GM18508 (cell line): Measurements from ENCODE around the gene ROBO1.

ENCODE experiments used
- ATAC-seq: cut with Tn5 transposase; IDR thresholded peaks from one replicate; pipeline ENCODE4 v1.9.1; 2021; ENCODE audit warnings: moderate number of reproducible peaks; ENCODE audit not compliant: insufficient read depth, unreplicated experiment

ROBO1 gene

DNA sequence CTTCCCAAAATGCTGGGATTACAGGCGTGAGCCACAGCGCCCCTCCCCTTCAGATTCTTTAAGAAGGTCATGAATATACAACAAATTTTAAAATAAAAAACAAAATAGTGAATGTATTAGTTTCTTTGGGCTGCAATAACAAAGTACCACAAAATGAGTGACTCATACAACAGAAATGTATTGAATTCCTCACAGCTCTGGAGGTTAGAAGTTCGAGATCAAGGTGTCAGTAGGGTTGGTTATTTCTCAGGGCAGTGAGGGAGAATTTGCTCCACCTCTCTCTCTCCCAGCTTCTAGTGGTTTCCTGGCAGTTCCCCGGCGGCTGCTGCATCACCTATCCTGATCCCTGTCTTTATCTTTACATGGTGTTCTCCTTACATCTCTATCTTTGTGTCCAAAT is 804.0 kb downstream of the ROBO1 start:
- no peak for ATAC-seq

DNA sequence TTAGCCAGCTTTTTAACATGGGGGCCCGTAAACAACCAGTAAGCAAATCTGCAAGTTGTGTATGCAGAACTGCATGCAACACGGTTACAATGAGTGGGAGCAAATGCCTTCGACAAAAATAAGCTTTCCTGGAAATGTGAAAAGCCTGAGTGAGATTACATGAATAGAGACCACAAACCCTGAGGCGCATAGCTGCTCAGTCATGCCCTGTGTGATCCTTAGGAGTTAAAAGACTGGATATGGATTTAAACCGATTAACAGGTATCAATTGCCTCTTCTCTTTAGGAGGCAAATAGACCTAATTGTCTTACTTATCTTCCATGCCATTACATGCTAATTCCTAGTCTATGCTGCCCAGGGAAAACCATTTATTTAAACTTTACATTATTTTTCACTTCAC is 810.3 kb downstream of the ROBO1 start:
- no peak for ATAC-seq

DNA sequence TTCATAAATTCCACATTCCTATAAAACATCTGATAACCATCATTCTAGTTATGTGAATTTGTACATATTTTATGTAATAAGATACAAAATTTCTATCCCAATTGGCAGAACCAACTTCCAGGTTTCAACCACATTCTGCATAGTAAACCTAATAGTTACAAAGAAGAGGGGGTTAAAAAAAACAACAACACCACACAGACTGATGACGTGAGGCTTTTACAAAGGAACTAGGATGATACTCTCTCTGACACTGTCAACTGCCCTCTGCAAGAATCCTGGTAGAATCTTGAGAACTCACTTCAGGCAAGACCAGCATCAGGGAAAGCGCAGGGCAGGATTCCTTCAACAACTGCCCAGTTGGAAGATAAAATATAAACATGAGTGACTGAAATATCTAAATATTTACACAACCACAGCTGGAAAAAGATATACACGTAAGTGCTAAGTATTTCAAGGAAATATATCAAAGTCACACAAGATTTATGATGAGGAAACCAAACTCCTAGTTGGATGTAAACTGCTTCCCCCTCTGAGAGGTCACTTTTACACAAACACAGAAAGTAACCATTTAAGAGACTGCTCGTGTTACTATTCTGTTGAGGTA is 816.4 kb downstream of the ROBO1 start:
- no peak for ATAC-seq

DNA sequence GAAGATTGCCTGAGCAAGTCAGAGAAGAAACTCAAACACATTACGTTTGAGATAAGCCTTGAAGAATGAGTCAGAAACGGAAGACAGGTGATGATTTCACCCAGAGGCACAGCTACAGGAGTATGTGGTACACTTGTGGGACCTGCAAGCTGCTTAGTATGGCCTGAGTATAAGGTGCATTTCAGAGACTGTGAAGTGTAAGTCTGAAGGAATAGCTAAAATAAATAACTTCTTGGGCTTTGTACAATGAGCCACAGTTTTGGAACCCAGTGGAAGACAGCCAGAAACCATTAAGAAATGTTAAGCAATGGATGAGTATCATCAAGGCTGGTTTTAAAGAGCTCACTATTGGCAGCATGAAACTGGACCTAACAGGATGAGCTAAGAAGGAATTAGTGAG is 826.2 kb downstream of the ROBO1 start:
- ATAC-seq: no peak

DNA sequence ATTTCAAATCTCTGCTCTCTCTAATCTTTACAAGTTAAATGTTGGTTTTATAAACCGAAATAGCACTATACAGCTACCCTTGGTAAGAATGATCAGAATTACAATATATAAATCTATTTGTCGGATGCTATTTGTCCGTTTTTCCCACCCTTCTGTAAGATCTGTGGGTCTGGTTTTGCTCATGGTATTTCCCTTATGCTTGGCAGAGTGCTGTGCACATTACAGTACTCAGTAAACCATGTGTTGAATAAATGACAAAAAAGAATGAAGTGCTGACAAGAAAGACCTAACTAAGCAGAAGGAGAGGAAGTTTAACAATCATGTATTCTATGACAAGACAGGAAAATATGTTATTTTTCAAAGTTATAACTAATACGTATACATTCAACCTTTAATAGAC is 827.2 kb downstream of the ROBO1 start:
- no peak for ATAC-seq

DNA sequence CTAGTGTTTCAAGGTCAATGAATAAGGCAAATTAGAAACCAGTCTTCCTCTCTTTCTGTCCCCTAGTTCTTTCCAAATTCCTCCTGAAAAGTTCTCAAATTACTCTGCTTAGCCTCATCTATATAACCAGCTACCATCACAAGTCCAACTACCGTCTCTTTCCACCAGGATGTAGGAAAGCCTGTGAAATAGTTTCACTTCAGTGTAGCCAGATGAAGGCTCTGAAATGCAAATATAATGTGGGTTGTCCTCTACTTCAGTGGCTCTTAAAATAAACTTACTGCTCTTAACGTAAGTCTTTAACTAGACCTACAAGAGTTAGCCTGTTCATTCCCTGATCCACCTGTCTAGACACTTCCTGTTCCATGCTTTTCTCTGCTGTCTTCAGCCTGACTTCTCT is 827.7 kb downstream of the ROBO1 start:
- ATAC-seq: no peak

DNA sequence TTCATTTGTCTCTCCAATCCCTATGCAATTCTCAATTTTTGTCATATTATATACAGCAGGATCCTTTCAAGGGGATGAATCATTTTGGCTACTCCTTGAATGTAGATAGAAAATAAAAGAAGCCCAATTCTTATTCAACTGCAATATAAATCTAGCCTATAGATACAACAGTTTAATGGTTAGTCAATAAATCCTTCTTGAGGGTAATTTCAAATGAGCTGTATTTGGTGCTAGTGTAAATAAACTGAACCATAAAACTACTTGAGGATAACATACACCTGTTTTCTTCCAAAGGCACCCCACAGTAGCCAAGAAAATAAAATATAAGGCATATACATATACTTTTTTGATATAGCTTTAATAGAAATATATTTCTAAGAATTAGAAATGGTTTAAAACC is 830.3 kb downstream of the ROBO1 start:
- ATAC-seq: no peak

DNA sequence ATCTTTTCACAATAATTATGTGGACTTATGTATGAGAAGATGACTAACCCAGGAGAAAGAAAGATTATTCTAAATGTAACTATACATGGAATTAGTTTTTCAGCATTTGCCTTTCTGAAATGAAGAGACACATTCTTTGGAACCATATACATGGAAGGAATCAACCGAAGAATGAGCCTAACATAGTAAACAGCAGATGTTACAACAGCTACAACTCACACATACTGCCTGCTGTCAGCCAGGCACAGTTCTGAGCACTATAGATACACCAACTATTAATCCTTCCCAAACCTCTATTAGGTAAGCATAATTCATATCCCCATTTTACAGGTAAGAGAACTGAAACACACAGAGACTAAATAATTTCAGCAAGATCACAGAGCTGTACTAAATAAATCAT is 840.0 kb downstream of the ROBO1 start:
- no peak for ATAC-seq

DNA sequence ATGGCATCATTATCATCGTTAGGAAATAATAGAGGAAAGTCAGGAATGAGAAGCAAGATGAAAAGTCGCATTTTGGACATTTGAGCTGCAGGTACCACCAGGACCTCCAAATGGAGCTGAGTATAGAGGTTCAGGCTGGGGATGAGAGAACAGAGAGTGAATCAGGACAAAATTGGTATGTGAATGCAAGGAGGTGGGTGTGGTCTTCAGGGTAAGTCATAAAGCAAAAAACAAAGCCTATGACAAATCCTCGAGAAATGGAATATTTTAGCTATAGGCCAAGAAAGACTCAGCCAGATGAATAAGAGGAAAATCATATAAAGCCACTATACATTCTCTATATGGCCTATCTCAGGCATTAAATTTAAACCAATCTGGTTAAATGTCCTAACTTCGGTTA is 841.3 kb downstream of the ROBO1 start:
- no peak for ATAC-seq

DNA sequence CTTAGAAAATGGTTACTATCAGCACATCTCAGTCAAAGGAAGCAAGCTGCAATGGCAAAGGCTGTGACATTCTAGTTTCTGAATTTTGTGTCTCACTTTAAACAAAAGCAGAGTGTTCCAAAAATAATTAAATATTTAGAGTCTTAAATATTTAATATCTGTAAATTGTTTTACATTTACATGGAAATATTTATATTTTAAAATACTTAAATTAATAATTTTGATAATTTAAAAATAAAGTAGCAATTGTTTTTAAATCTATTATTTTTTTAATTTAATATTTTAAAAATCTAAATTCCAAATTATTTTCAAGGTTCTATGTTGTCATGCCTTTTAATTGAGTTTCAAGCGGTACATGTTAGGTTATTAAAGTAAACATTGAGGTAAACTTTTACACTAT is 843.1 kb downstream of the ROBO1 start:
- no peak for ATAC-seq

DNA sequence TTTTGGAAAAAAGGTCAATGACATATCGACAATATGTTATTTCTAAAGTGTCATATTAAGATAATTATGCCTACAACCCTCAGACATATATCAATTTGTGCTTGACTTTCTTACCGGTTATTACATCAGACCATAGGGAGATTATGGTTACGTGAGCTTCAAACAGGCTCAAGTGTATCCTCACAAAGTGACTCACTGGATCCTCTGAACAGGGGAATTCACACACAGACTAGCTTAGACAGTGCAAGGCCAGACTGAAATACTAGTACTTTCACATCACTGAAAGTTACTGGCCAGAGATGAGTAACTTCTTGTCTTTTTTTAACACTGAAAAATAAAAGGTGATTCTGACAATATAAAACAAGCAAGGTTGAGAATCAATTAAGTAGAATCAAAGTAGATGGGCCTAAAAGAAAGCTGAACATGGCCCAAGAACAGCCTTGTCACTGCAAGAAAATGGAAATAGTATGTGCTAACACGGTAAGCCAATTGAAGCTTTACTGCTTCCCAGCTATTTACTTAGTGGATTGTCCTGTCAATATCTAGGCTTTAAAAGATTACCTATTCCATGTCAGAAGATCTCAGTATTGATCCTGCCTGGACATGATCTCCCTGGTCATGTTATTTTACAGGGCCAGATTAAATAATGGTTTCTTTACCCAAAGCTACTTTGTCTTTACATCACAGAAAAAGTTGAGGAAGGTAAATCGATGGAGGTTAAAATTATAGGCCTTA is 848.6 kb downstream of the ROBO1 start:
- no peak for ATAC-seq

DNA sequence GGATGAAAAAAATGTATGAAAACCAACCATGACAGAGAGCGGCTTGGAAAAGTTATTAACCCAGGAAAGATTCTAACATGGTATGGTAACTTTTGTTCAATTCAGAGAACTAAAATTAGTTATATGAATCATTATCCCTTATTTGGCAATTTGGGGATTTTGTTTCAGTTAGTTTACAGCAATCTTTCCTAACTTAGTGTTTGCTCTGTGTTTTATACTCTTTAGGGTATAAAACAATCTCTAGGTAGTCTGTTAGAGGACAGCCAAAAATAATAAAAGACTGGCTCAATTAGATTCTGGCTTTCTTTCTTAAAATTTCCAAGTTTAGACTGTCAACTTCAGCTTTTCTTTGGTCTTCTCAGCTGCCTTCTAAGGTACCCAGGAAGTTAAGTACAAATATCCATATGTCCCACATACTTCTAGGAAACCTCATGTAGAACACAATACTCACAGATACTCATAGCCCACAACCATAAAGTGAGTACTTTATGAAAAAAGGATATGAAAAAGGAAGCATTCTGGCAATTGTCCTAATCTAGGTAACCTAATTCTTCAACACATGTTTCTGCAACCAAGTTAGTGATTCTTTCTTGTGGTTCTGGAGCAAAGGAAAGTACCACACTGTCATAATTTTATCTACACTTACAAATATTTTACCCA is 849.3 kb downstream of the ROBO1 start:
- no peak for ATAC-seq

DNA sequence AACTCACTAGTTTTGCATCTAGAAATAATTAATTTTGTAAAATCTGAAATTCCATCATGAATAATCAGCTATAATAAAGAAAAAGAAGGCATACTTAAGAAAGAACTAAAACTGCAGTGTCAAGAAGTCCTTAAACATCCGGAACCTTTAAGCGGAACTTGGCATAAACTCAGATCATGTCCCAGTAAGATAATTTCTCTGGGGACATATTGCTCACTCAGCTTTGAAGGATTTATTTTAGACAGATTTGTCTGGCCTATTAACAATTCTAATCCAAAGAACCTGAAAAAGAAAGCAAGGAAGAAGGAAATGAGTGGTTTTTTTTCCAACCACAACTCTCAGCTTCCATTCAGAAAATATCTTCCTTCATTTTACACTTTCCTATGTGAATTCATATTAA is 850.3 kb downstream of the ROBO1 start:
- ATAC-seq: no peak

DNA sequence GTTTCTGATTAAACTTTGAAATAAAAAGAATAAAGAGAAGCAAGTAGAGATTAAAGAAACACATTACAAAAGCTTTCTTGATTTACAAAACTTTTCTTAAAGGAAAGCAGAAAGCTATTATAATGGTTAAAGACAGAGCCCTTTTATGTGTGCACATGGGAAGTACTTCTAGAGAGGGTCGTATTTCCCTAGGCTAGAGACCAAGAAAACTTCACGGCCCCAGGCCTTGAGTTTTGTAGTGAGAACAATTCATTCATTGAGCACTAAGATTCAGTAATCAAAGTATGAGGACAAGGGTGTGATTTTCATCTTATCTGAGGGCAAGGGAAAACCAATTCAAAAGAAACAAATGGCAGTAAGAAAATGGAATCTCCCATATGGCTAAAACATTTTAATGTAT is 854.1 kb downstream of the ROBO1 start:
- ATAC-seq: no peak

DNA sequence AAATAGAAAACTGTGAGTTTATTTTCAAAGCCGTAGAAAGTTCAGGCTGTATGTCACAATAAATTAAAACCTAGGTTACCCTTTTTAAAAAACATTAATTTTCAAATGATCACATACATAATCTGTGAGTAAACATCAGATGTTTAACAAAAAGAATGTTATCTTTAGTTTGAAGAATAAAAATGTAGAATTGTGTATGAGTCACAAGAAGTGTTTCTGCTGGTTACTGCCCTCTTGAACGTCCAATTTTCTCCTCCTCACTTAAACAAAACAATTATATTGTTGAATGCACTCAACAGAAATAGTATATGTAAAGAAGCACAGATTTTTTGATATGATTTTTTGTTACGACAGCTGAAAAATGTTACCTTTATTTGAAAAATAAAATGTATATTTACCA is 855.1 kb downstream of the ROBO1 start:
- no peak for ATAC-seq

DNA sequence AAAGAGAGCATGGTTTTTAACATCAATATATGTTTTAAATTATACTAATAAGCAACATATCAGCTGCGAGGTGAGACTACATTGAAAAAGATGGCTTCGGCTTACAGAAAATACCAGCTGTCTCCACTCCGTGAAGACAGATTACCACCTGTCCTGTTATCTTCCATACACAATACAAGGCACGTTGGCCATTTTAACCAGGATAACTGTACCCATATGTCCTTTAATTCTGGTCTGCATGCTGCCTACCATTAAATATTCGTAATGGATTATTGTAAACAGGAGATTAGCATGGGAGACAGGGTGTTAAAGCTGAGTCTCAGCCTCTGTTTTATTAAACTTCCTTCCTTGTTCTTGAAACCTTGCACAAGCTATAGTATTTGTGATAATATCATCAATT is 855.5 kb downstream of the ROBO1 start:
- no peak for ATAC-seq

DNA sequence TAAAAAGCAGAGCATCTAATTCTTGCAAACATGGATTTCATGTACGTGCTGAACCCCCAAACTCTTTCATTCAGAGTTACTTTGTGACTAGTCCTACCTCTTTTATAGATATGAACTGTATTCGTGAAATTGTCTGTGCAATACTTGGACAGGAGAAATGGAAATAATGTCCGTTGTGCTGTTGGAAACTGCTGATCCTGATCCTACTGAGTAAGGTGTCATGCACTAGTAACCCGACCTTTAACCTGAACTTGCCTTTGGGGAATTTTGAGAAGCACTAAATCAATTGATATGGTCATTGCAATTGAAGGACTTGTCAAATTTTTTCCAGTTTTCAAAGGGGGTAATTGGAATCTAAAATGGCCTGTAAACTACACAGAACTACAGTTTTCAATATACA is 856.4 kb downstream of the ROBO1 start:
- no peak for ATAC-seq

DNA sequence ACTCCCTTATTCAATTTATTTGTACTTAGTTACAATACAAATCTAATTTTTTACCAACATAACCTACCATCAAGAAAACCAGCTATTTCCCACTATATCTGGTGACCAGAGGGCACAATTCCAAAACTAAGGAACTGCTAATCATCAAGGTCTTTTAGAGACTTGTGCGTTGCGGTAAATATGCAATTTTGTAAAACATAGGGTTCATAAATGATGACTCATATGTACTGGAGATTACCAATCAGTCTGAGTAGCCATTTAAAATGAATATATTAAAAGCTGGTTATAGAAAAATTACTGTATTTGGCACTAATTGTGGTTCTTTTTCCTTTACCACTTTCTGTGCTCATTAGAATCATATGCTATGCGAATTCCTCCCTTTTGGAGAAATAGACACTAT is 859.6 kb downstream of the ROBO1 start:
- no peak for ATAC-seq

DNA sequence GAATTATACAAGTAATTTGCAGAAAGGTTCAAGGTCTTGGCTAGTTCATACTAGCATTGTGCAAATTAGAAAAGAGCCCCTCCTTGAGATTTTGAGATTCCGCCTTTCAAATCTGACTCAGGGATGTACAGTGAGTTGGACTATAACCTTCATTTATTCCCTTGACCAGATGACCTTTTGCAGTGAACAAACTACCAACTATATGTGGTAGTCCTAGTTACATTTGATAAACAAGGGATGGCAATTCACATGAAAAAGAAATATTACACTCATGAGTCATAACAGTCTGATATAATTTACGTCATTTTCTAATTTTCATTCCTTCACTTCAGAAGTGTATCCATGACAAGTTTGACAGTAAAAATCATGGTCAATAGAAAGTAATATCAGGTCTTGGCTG is 860.4 kb downstream of the ROBO1 start:
- no peak for ATAC-seq

DNA sequence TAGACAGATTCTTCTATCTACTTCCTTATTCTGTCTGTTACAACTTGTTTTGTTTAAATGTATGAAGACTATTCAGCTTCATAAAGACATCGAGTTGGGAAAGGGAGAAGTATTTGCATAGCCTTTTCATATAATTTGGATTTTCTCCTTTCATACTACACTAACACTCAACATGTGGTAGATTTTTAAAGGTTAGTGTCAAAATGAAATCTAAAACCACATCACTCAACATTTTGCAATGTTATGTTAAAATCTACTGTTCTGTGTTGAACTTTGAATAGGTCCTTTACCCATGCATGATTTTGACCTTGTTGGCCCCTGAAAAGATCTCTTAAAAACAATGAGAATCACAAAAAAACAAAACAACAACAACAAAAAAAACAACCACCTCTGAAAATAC is 860.9 kb downstream of the ROBO1 start:
- no peak for ATAC-seq

DNA sequence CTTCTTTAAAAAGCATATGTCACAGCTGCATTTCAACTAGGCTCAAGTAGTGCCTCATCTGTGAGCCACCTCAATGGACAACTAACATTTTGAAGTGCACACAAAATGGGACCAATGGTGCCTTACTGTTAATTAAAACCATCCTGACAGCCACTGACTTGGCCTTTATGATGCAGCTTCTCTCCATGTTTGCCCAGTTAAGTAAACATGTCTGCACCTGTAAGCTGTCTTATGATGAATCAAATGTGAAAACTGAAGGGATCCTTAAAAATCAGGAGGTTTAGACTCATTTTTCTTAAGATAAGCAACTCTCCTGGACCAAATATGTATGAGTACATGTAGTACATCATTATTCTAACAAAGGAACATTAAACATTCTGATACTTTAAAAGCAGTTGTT is 861.6 kb downstream of the ROBO1 start:
- no peak for ATAC-seq

DNA sequence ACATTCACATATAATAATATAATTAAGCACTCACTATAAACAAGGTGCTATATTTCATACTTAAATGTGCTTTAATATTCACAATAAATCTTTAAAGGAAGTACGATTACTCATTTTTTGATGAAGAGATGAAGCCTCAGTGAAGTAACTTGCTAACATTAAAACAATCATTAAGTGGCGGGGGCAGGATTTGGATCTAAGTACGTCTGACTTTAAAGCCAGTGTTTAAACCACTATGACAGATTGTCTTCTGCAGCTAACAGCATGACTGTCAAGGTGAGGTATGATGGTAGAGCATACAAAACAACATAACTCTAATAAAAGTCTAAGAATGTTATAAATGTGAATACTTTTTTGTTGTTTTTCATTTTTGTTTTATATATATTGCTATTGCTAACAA is 862.1 kb downstream of the ROBO1 start:
- ATAC-seq: no peak
